Loucy (cell line): Measurements from ENCODE around the gene DMC1.

ENCODE experiments used
- CTCF ChIP-seq: fragments of 200-600 bp; sonication (generic); conservative IDR thresholded peaks from 2 replicates; pipeline ENCODE4 v1.5.1; 2014; ENCODE audit warnings: mild to moderate bottlenecking, antibody characterized with exemption, low read length
- EZH2phosphoT487 ChIP-seq: fragments of 200-600 bp; IDR thresholded peaks from 2 replicates; pipeline ENCODE4 v1.6.1; 2018; ENCODE audit warnings: antibody characterized with exemption, mild to moderate bottlenecking, moderate library complexity, borderline replicate concordance

GRCh38 chr22:38491707-38492348 is 78.2 kb downstream of the DMC1 start:
- TF ChIP-seq CTCF, result no peak
- no peak for TF ChIP-seq EZH2phosphoT487
